Mesothelial cell of epicardium (in vitro differentiated cells): ENCODE data around the gene FAM209B. TPM values are rescaled to one million over a fixed set of nuclear protein-coding genes. Genes with fewer than 3 reads are reported as not detected.
"Not testable (repeated sequence)": the region's sequence is repeated elsewhere in the genome, so short reads cannot be mapped to it uniquely, and the experiment has no call there.

Experiments
- DNase-seq, 2 experiments: peaks; one replicate each; pipeline ENCODE4 v3.0.0; 2021; ENCODE audit warnings: low spot score in 2 of 2; ENCODE audit not compliant: unreplicated experiment in 2 of 2
- H3K27ac Mint-ChIP-seq: 2 replicates; pipeline ENCODE4 v1.8.0; 2021; ENCODE audit warnings: mixed read lengths
- H3K27me3 Mint-ChIP-seq: 2 replicates; pipeline ENCODE4 v1.8.0; 2021; ENCODE audit warnings: low read depth, mixed read lengths
- H3K36me3 Mint-ChIP-seq: 2 replicates; pipeline ENCODE4 v1.8.0; 2021; ENCODE audit warnings: mixed read lengths
- H3K4me1 Mint-ChIP-seq: 2 replicates; pipeline ENCODE4 v1.8.0; 2021; ENCODE audit warnings: mixed read lengths
- H3K4me3 Mint-ChIP-seq: 2 replicates; pipeline ENCODE4 v1.8.0; 2021; ENCODE audit warnings: mild to moderate bottlenecking, moderate library complexity, mixed read lengths
- H3K9me3 Mint-ChIP-seq: 2 replicates; pipeline ENCODE4 v1.8.0; 2021; ENCODE audit warnings: mixed read lengths
- total RNA-seq: library from RNA; stranded (reverse); gene quantifications from 3 replicates; pipeline ENCODE4 v1.2.1, GENCODE V29; 2021
- TF ChIP-seq, protein P1 (sequence below): fragments of 200-600 bp; sonication (generic); IDR thresholded peaks from one replicate; pipeline ENCODE4 v1.5.0; 2021; ENCODE audit warnings: antibody characterized with exemption; ENCODE audit not compliant: unreplicated experiment

FAM209B gene
- total RNA-seq, 1 donor from 2014 or later = not detected

DNA sequence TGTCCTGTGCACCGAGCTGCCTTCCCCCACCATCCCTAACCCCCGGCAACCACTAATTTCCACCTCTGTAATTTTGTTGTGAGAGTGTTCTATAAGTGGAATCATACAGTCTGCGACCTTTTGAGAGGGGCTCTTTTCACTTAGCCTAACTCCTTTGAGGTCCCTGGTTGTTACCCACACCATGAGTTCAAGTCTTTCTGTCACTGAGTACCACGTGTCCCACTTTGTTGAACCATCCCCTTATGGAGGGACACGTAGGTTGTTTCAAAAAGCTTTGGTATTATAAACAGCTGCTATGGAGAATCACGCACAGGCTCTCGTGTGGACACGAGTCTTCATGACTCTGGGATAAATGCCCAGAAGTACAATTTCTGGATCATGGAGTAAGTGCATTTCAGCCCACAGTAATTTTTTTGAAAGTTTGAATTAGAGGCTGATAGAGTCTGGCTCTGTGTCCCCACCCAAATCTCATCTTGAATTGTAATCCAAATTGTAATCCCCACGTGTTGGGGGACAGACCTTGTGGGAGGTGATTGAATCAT lies 9.5 kb downstream of the FAM209B start:
- H3K36me3 Mint-ChIP-seq = no peaks in the 10 kb centered on the region
- no peaks in the 10 kb centered on the region for H3K27me3 Mint-ChIP-seq
- TF ChIP-seq, protein P1, sequence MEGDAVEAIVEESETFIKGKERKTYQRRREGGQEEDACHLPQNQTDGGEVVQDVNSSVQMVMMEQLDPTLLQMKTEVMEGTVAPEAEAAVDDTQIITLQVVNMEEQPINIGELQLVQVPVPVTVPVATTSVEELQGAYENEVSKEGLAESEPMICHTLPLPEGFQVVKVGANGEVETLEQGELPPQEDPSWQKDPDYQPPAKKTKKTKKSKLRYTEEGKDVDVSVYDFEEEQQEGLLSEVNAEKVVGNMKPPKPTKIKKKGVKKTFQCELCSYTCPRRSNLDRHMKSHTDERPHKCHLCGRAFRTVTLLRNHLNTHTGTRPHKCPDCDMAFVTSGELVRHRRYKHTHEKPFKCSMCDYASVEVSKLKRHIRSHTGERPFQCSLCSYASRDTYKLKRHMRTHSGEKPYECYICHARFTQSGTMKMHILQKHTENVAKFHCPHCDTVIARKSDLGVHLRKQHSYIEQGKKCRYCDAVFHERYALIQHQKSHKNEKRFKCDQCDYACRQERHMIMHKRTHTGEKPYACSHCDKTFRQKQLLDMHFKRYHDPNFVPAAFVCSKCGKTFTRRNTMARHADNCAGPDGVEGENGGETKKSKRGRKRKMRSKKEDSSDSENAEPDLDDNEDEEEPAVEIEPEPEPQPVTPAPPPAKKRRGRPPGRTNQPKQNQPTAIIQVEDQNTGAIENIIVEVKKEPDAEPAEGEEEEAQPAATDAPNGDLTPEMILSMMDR = no peak
- H3K4me3 Mint-ChIP-seq = no peak overlapping the region
- no peaks in the 10 kb centered on the region for H3K9me3 Mint-ChIP-seq
- peaks cover 3% of the 10 kb centered on the region for H3K4me1 Mint-ChIP-seq
- DNase-seq = no peak
- H3K27ac Mint-ChIP-seq = no peak overlapping the region

DNA sequence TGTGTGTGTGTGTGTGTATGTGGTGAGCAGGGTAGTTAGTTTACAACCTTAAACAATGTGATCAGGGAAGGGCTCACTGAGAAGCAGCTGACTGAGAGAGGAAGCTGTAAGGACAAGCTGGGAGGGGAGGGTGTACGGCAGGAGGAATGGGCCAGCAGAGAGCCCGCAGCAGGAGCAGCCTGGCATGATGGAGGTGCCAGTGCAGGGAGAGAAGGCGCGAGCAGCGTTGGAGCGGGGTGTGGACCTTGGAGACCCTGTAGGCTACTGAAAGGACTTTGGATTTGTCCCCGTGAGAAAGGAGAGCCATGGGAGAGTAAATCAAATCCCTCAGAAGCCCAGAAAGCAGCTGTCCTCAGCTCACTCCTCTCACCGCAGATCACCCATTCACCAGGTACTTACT lies 18.5 kb downstream of the FAM209B start:
- Mint-ChIP-seq H3K4me1 (peaks cover 8% of the 10 kb centered on the region), H3K36me3 (peaks cover 1% of the 10 kb centered on the region), H3K27ac (no peak overlapping the region), H3K9me3 (peaks cover 19% of the 10 kb centered on the region), H3K4me3 (no peak overlapping the region), H3K27me3 (no peaks in the 10 kb centered on the region)
- DNase-seq = no peak
- TF ChIP-seq, protein P1 = no peak

DNA sequence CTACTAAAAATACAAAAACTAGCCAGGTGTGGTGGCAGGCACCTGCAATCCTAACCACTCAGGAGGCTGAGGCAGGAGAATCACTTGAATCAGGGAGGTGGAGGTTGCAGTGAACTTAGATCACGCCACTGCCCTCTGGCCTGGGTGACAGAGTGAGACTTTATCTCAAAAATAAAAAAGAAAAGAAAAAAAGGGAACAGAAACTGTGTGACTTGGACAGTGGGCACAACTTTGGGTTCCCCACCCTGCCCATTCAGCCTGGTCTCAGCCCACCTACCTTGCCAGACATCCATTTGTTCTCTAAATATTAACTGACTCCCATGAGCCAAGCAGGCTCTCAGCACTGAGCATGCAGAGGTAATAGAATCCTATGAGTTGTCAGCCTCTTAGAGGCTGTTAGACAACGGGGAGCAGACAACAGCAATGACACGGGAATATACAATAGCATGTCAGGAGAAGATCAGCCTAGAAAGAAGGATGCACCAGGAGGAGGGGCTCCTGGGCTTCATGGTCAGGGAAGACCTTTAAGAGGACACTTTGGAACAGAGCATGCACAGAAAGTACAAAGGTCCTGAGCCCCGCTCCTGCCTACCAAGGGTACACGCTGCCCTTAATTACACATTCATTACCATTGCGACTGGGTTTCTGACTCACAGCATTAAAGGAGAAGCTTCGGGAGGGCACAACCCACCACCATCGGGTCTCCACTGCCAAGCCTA lies 20.0 kb downstream of the FAM209B start:
- DNase-seq = no peak
- Mint-ChIP-seq H3K9me3 (peaks cover 16% of the 10 kb centered on the region), H3K27me3 (no peaks in the 10 kb centered on the region), H3K4me3 (no peak overlapping the region), H3K4me1 (peaks cover 8% of the 10 kb centered on the region), H3K36me3 (peaks cover 1% of the 10 kb centered on the region), H3K27ac (no peak overlapping the region)
- TF ChIP-seq, protein P1 = no peak

DNA sequence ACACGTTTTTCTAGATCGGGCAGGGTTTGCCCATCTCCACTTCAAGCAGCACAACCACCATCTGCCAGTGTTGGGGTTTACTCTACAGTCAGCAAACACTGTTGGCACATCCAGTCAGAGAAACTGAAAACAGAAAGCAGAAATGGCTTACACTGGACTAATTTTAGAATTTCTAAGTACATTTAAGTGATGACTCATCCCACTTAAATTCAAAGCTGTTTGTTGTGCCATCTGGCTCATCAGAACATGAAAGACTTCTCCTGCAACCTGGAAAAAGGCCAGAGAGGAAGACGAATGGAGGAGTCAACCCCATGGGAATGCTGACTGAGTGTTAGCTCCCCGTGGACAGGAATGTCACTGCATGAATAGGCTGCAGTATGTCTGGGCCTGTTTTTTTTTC lies 21.8 kb downstream of the FAM209B start:
- Mint-ChIP-seq H3K4me3 (no peak overlapping the region), H3K27ac (peak overlapping the region; percentile 43)
- TF ChIP-seq, protein P1 = no peak

DNA sequence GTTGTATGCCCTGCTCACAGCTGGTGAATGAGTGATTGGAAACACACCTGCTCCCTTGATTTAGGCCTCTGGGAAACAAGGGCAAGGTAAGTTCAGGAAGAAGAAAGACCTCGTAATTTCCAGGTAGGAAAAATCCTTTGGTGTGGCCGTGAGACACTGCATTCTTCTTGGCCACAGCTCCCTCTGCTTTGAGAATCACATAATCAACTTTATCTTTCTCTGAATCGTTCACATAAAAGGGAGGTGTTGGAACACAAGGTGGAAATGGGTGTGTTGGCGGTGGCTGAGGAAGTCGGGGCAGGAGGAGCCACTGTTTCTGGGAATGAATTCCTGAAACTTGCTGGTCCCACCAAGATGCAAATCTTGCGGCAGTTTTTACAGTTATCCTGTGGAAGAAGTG lies 25.9 kb downstream of the FAM209B start:
- H3K9me3 Mint-ChIP-seq = peaks cover 6% of the 10 kb centered on the region
- H3K27me3 Mint-ChIP-seq = no peaks in the 10 kb centered on the region
- no peak for DNase-seq
- TF ChIP-seq, protein P1 = no peak
- peaks cover 8% of the 10 kb centered on the region for H3K4me1 Mint-ChIP-seq
- H3K36me3 Mint-ChIP-seq = peaks cover 1% of the 10 kb centered on the region
- H3K4me3 Mint-ChIP-seq = no peak overlapping the region
- no peak overlapping the region for H3K27ac Mint-ChIP-seq

More for the DNA sequence above, 21.8 kb downstream of the FAM209B start:
- DNase-seq = no peak
- H3K9me3 Mint-ChIP-seq = peaks cover 6% of the 10 kb centered on the region
- H3K36me3 Mint-ChIP-seq = peaks cover 1% of the 10 kb centered on the region
- no peaks in the 10 kb centered on the region for H3K27me3 Mint-ChIP-seq
- peaks cover 8% of the 10 kb centered on the region for H3K4me1 Mint-ChIP-seq

DNA sequence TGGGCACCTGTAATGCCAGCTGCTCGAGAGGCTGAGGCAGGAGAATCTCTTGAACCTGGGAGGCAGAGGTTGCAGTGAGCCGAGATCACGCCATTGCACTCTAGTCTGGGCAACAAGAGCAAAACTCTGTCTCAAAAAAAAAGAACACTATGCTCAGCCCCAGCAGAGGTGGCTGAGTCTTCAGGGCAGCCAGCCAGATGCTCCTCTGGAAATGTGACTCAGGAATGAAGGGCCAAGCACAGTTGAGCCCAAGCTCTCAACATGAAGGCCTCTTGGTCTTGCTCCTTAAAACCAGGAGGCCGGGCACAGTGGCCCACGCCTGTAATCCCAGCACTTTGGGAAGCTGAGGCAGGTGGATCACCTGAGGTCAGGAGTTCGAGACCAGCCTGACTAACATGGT lies 31.5 kb downstream of the FAM209B start:
- not testable (repeated sequence) for DNase-seq, H3K27ac Mint-ChIP-seq, H3K4me3 Mint-ChIP-seq, H3K36me3 Mint-ChIP-seq, H3K9me3 Mint-ChIP-seq, H3K27me3 Mint-ChIP-seq
- peaks cover 14% of the 10 kb centered on the region for H3K4me1 Mint-ChIP-seq
